Large intestine (tissue), 3 donors: Measurements from ENCODE around the gene HHLA2. TPM values are rescaled to one million over a fixed set of nuclear protein-coding genes. Genes with fewer than 3 reads are reported as not detected.
A peak's percentile ranks its signal among the peaks of the same experiment; 100 is the strongest.

Experiments used
- DNase-seq, 2 donors: peaks; one replicate each; pipeline versions ENCODE4 v3.0.0 to v3.0.0-alpha.2; 2013
- H3K27ac ChIP-seq: one replicate; pipeline ENCODE4 v1.5.1; 2013; ENCODE audit warnings: low read length
- H3K27me3 ChIP-seq: 2 replicates; pipeline ENCODE4 v1.6.1; 2013; ENCODE audit warnings: low read length; ENCODE audit not compliant: control insufficient read depth, insufficient read depth
- H3K36me3 ChIP-seq: 2 replicates; pipeline ENCODE4 v1.6.1; 2013; ENCODE audit warnings: low read length; ENCODE audit not compliant: control insufficient read depth, insufficient read depth
- H3K4me1 ChIP-seq: one replicate; pipeline ENCODE4 v1.6.1; 2013; ENCODE audit warnings: low read length; ENCODE audit not compliant: control insufficient read depth, insufficient read depth
- H3K4me3 ChIP-seq: one replicate; pipeline ENCODE4 v1.5.1; 2013; ENCODE audit warnings: low read length
- H3K9me3 ChIP-seq: one replicate; pipeline ENCODE4 v1.6.1; 2013; ENCODE audit warnings: mild to moderate bottlenecking, low read depth, low read length, moderate library complexity; ENCODE audit not compliant: control insufficient read depth
- WGBS: methylation state at CpG from one replicate; pipeline ENCODE4 v1.1.5; 2013; ENCODE audit warnings: low lambda C conversion rate; ENCODE audit not compliant: insufficient coverage; 5-methylcytosine and 5-hydroxymethylcytosine counted together
- polyA plus RNA-seq: library from polyadenylated mRNA; unstranded; fragments of 120-200 nt; gene quantifications from one replicate; pipeline ENCODE4 v1.2.1, GENCODE V29; 2013

The HHLA2 gene
- polyA plus RNA-seq, 1 donor, result 121 TPM

- H3K9me3 ChIP-seq, result no peaks in the 10 kb centered on the region
- WGBS, result no CpG with 5 or more reads among the region's 3 CpGs
- DNase-seq, result no peak
- H3K27me3 ChIP-seq, result no peaks in the 10 kb centered on the region
- H3K4me3 ChIP-seq, result no peak overlapping the region
- H3K27ac ChIP-seq, result no peak overlapping the region
- H3K36me3 ChIP-seq, result no peaks in the 10 kb centered on the region
- no peaks in the 10 kb centered on the region for H3K4me1 ChIP-seq
Observed at GRCh38 chr3:108391917-108392593, 95.7 kb downstream of the HHLA2 start.

GRCh38 chr3:108393128-108393900 is 97.0 kb downstream of the HHLA2 start:
- no peak for DNase-seq
- no peaks in the 10 kb centered on the region for H3K27me3 ChIP-seq
- H3K4me3 ChIP-seq, result no peak overlapping the region
- no peaks in the 10 kb centered on the region for H3K9me3 ChIP-seq
- no peaks in the 10 kb centered on the region for H3K4me1 ChIP-seq
- H3K27ac ChIP-seq, result no peak overlapping the region
- no peaks in the 10 kb centered on the region for H3K36me3 ChIP-seq
- WGBS, result 17% methylated on average over 1 of the region's 3 CpGs

- no peaks in the 10 kb centered on the region for H3K9me3 ChIP-seq
- no peaks in the 10 kb centered on the region for H3K36me3 ChIP-seq
- no peaks in the 10 kb centered on the region for H3K27me3 ChIP-seq
- H3K4me3 ChIP-seq, result no peak overlapping the region
- no peak for DNase-seq
- H3K27ac ChIP-seq, result no peak overlapping the region
- no CpG with 5 or more reads among the region's 2 CpGs for WGBS
- H3K4me1 ChIP-seq, result no peaks in the 10 kb centered on the region
Observed at GRCh38 chr3:108394016-108394415, 97.7 kb downstream of the HHLA2 start.

GRCh38 chr3:108394563-108394962 is 98.2 kb downstream of the HHLA2 start:
- Histone ChIP-seq H3K36me3 (no peaks in the 10 kb centered on the region), H3K27me3 (no peaks in the 10 kb centered on the region), H3K4me3 (no peak overlapping the region), H3K27ac (no peak overlapping the region), H3K4me1 (no peaks in the 10 kb centered on the region), H3K9me3 (no peaks in the 10 kb centered on the region)
- whole genome bisulfite sequencing, result 80% methylated on average over 1 of the region's 3 CpGs
- no peak for DNase-seq

GRCh38 chr3:108396336-108396735 is 100.0 kb downstream of the HHLA2 start:
- no peak for DNase-seq
- Histone ChIP-seq H3K9me3 (no peaks in the 10 kb centered on the region), H3K27ac (no peak overlapping the region), H3K4me1 (no peaks in the 10 kb centered on the region), H3K36me3 (no peaks in the 10 kb centered on the region), H3K27me3 (no peaks in the 10 kb centered on the region), H3K4me3 (no peak overlapping the region)
- WGBS, result no CpG with 5 or more reads among the region's 1 CpG

- Histone ChIP-seq H3K4me3 (no peak overlapping the region), H3K36me3 (no peaks in the 10 kb centered on the region), H3K9me3 (no peaks in the 10 kb centered on the region), H3K27me3 (no peaks in the 10 kb centered on the region), H3K27ac (no peak overlapping the region), H3K4me1 (no peaks in the 10 kb centered on the region)
- no peak for DNase-seq
- no CpG with 5 or more reads among the region's 6 CpGs for WGBS
Observed at GRCh38 chr3:108398510-108398909, 102.2 kb downstream of the HHLA2 start.

GRCh38 chr3:108401836-108402235 is 105.5 kb downstream of the HHLA2 start:
- Histone ChIP-seq H3K36me3 (no peaks in the 10 kb centered on the region), H3K27ac (no peak overlapping the region), H3K9me3 (no peaks in the 10 kb centered on the region), H3K4me1 (peaks cover 4% of the 10 kb centered on the region), H3K4me3 (no peak overlapping the region), H3K27me3 (no peaks in the 10 kb centered on the region)
- WGBS, result 100% methylated on average over 2 of the region's 2 CpGs
- no peak for DNase-seq

GRCh38 chr3:108403198-108403597 is 106.8 kb downstream of the HHLA2 start:
- no peaks in the 10 kb centered on the region for H3K27me3 ChIP-seq
- H3K27ac ChIP-seq, result no peak overlapping the region
- peaks cover 7% of the 10 kb centered on the region for H3K4me1 ChIP-seq
- no peak overlapping the region for H3K4me3 ChIP-seq
- DNase-seq, result peak; percentile 14 to 65
- H3K36me3 ChIP-seq, result no peaks in the 10 kb centered on the region
- no peaks in the 10 kb centered on the region for H3K9me3 ChIP-seq
- 17% methylated on average over 1 of the region's 1 CpG for WGBS

GRCh38 chr3:108403686-108404345 is 107.5 kb downstream of the HHLA2 start:
- H3K9me3 ChIP-seq, result no peaks in the 10 kb centered on the region
- 60% methylated on average over 1 of the region's 4 CpGs for WGBS
- no peak overlapping the region for H3K27ac ChIP-seq
- no peaks in the 10 kb centered on the region for H3K27me3 ChIP-seq
- no peak for DNase-seq
- H3K4me3 ChIP-seq, result no peak overlapping the region
- no peaks in the 10 kb centered on the region for H3K36me3 ChIP-seq
- H3K4me1 ChIP-seq, result peaks cover 13% of the 10 kb centered on the region

GRCh38 chr3:108404368-108404767 is 108.0 kb downstream of the HHLA2 start:
- H3K36me3 ChIP-seq, result no peaks in the 10 kb centered on the region
- no CpG with 5 or more reads among the region's 2 CpGs for WGBS
- H3K27ac ChIP-seq, result no peak overlapping the region
- H3K4me3 ChIP-seq, result no peak overlapping the region
- DNase-seq, result peak in 1 of 2 donors; percentile 12
- H3K4me1 ChIP-seq, result peaks cover 15% of the 10 kb centered on the region
- H3K27me3 ChIP-seq, result no peaks in the 10 kb centered on the region
- no peaks in the 10 kb centered on the region for H3K9me3 ChIP-seq
